Measurements from ENCODE around the gene ZNF213.

ZNF213 gene

DNA sequence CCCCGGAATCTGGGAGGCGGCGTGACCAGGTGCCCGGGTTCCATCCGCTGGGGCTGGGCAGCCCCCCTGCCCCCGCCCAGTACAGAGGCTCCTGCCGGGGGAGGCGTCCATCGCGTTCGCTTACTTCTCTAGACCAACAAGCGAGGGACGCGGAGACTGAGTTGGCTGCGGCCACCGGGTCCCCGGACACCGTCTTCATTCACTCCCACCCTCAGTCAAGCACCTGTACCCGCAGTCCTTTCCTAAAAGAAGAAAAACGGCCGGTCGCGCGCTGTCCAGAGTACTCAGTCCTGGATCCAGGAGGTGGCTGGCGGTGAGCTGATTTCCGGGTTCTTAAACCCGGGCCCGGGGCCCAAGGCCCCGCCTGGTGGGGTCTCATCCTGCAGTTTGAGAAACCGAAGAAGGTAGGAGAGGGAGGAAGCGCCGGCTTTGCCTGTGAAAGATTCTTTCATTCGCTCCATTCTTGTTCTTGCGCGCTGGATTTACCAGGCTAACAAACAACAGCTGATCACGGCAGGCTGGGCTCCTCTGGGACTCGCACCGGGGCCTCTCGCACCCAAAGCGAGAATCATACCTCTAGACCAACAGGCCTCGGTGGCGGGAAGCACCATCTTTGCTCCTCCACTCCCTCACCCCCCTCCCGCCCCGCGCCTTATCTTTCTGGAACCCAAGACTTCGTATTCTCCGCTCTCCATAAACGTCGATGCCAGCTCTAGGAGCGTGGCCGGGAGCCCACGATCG lies 35.8 kb downstream of the ZNF213 start:
- H3K9ac ChIP-seq (ENCODE audit: low read length), result peak overlapping the region; percentile 0; the same call in 1 of the 2 replicates

DNA sequence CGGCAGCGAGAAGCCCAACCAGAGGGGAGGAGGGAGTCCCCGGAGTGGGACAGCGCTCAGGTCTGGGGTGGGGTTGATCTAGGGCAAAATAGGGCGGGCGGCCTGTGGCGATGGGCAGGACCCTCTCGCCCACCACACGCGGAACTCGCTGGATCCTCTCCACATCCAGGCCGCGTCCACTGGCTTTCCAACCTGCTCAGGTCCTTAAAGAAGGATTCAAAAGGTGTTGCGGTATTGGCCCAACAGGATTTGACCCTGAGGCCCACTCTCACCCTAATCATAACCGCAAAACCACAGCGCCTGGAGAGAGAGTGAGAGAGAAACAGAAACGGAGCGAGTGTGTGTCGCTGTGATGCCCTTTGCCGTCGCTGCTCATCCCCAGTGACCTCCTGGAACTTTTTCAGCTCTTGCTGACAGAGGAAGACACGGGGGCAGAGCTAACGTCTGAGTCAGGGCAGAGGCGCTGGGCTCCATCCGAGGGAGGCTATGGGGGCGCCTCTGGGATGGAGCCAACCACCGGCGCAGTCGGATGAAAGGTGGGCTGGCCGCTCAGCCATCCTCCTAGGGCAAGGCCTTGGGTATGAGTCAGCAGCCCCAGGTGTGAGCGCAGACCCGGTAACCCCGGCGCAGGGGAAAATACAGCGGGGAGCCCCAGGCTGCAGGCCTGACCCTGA lies 36.5 kb downstream of the ZNF213 start:
- Histone ChIP-seq H3K9ac (ENCODE audit: low read length) (peak overlapping the region; percentile 0; the same call in 1 of the 2 replicates), H3K27me3 (ENCODE audit: insufficient read depth, low read length) (peaks cover 6% of the 10 kb centered on the region), H2AFZ (ENCODE audit: low read length) (no peak overlapping the region), H3K9me3 (ENCODE audit: low read length) (no peaks in the 10 kb centered on the region), H3F3A (ENCODE audit: insufficient read depth, low read length) (no peaks in the 10 kb centered on the region), H3K36me3 (ENCODE audit: insufficient read depth, low read length) (no peaks in the 10 kb centered on the region), H3K9me2 (ENCODE audit: low read depth, low read length) (no peaks in the 10 kb centered on the region), H3K79me2 (ENCODE audit: insufficient read depth, low read length) (no peaks in the 10 kb centered on the region), H3K27ac (ENCODE audit: low read depth, low read length, poor library complexity, severe bottlenecking) (no peak overlapping the region), H3K4me3 (ENCODE audit: low read depth, low read length, poor library complexity, severe bottlenecking) (peak overlapping the region; percentile 48), H4K20me1 (ENCODE audit: insufficient read depth, low read length) (no peaks in the 10 kb centered on the region), H3K4me1 (ENCODE audit: insufficient read depth, low read length, severe bottlenecking) (peaks cover 34% of the 10 kb centered on the region), H3K4me2 (ENCODE audit: low read length) (peak overlapping the region; percentile 66)
- TF ChIP-seq, protein P1, sequence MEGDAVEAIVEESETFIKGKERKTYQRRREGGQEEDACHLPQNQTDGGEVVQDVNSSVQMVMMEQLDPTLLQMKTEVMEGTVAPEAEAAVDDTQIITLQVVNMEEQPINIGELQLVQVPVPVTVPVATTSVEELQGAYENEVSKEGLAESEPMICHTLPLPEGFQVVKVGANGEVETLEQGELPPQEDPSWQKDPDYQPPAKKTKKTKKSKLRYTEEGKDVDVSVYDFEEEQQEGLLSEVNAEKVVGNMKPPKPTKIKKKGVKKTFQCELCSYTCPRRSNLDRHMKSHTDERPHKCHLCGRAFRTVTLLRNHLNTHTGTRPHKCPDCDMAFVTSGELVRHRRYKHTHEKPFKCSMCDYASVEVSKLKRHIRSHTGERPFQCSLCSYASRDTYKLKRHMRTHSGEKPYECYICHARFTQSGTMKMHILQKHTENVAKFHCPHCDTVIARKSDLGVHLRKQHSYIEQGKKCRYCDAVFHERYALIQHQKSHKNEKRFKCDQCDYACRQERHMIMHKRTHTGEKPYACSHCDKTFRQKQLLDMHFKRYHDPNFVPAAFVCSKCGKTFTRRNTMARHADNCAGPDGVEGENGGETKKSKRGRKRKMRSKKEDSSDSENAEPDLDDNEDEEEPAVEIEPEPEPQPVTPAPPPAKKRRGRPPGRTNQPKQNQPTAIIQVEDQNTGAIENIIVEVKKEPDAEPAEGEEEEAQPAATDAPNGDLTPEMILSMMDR (IDR thresholded peaks at IDR 0.05; ENCODE audit: low read length), result no peak
- TF ChIP-seq EZH2 (IDR thresholded peaks at IDR 0.05; ENCODE audit: borderline replicate concordance, low read length), result no peak

More for the DNA sequence above, 35.8 kb downstream of the ZNF213 start:
- Histone ChIP-seq H3K4me3 (ENCODE audit: low read depth, low read length, poor library complexity, severe bottlenecking) (peak overlapping the region; percentile 48), H3K27me3 (ENCODE audit: insufficient read depth, low read length) (peaks cover 6% of the 10 kb centered on the region), H3K79me2 (ENCODE audit: insufficient read depth, low read length) (no peaks in the 10 kb centered on the region), H3K27ac (ENCODE audit: low read depth, low read length, poor library complexity, severe bottlenecking) (no peak overlapping the region), H2AFZ (ENCODE audit: low read length) (no peak overlapping the region), H3K9me2 (ENCODE audit: low read depth, low read length) (no peaks in the 10 kb centered on the region), H3F3A (ENCODE audit: insufficient read depth, low read length) (no peaks in the 10 kb centered on the region), H3K4me2 (ENCODE audit: low read length) (peak overlapping the region; percentile 66), H4K20me1 (ENCODE audit: insufficient read depth, low read length) (no peaks in the 10 kb centered on the region), H3K36me3 (ENCODE audit: insufficient read depth, low read length) (no peaks in the 10 kb centered on the region), H3K9me3 (ENCODE audit: low read length) (no peaks in the 10 kb centered on the region), H3K4me1 (ENCODE audit: insufficient read depth, low read length, severe bottlenecking) (peaks cover 37% of the 10 kb centered on the region)
- TF ChIP-seq, protein P1 (IDR thresholded peaks at IDR 0.05; ENCODE audit: low read length), result no peak

DNA sequence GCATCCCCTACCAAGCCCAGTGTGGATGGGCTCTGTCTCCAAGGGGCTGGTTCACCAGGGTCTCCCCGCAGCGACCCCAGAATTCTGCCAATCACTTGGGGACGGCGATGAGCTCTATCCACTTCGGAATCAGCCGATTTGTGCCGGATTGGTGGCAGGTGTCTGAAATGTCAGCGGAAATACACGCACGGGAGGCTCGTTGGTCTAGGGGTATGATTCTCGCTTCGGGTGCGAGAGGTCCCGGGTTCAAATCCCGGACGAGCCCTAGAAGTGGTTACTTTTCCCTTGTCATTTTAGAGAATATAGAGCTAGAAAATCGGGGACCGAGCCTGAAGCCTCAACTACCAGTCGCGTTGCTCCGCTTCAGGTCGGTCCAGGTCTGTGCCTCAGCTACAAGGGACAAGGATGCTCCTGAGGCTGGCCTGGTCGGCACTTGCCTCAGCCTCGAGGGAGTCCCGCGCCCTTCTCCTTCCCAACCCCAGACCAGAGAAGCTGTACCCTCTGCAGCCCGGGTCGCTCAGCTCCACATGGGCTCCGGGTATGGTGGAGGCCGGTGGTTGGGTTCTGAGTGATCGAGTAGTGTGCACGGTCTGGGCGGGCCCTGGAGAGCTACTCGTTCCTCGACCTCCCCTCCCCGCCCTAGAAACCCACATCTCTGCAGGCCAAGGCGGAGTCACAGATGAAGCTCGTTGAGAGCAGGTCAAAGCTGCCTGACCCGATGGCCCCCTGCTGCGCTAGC lies 37.2 kb downstream of the ZNF213 start:
- H2AFZ ChIP-seq (ENCODE audit: low read length), result no peak overlapping the region
- H3K9ac ChIP-seq (ENCODE audit: low read length), result no peak overlapping the region; the same call in 1 of the 2 replicates

More for the DNA sequence above, 37.2 kb downstream of the ZNF213 start:
- H3K4me2 ChIP-seq (ENCODE audit: low read length), result peak overlapping the region; percentile 66
- no peaks in the 10 kb centered on the region for H3K9me3 ChIP-seq (ENCODE audit: low read length)
- H3K79me2 ChIP-seq (ENCODE audit: insufficient read depth, low read length), result no peaks in the 10 kb centered on the region
- peaks cover 34% of the 10 kb centered on the region for H3K4me1 ChIP-seq (ENCODE audit: insufficient read depth, low read length, severe bottlenecking)
- H3K36me3 ChIP-seq (ENCODE audit: insufficient read depth, low read length), result no peaks in the 10 kb centered on the region
- TF ChIP-seq, protein P1 (IDR thresholded peaks at IDR 0.05; ENCODE audit: low read length), result no peak
- no peak for TF ChIP-seq EZH2 (IDR thresholded peaks at IDR 0.05; ENCODE audit: borderline replicate concordance, low read length)
- no peaks in the 10 kb centered on the region for H4K20me1 ChIP-seq (ENCODE audit: insufficient read depth, low read length)
- no peaks in the 10 kb centered on the region for H3F3A ChIP-seq (ENCODE audit: insufficient read depth, low read length)
- peak overlapping the region; percentile 48 for H3K4me3 ChIP-seq (ENCODE audit: low read depth, low read length, poor library complexity, severe bottlenecking)
- H3K9me2 ChIP-seq (ENCODE audit: low read depth, low read length), result no peaks in the 10 kb centered on the region
- no peak overlapping the region for H3K27ac ChIP-seq (ENCODE audit: low read depth, low read length, poor library complexity, severe bottlenecking)
- peaks cover 3% of the 10 kb centered on the region for H3K27me3 ChIP-seq (ENCODE audit: insufficient read depth, low read length)

Data from OCI-LY1 (cell line).